ENCODE data around the gene UBE2I. TPM values are rescaled to one million over a fixed set of nuclear protein-coding genes. Genes with fewer than 3 reads are reported as not detected.

UBE2I gene
- total RNA-seq, 1 experiment from 2014 or later: 361 TPM

DNA sequence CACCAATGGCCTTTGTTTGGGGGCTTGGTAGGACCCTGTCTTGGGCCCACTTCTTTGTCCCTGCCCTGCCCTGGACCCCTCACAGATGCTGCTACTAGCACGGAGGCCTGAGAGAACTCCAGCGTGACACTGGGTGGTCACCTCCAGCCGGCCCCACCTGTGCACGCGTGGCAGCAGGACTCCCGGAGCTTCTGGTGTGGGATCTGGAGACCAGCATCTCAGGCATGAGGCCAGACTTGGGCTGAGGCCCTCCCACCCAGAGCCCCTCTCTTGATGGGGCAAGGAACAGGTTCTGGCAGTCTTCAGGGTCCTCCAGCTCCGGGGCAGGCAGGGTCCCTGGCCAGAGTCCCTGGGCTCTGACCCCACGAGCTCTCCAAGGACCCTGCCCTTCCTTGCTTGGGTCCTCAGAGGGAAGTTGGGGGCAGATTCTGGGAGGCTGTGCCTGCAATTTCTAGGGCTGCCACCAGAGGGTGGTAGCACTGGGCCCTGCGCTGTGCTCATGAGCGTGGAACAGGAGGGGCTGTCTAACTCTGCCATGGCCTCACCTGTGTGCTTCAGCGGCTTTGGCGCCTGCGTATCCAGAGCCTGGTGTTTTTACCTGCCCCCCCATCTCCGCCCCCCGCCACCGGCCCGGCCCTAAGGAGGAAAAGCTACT is 21.0 kb downstream of the UBE2I start:
- no peak for DNase-seq (ENCODE audit: low spot score)
- H3K4me1 ChIP-seq (ENCODE audit: insufficient read depth, low read length, poor library complexity, severe bottlenecking): peaks cover 11% of the 10 kb centered on the region
- no peak overlapping the region for H3K4me3 ChIP-seq (ENCODE audit: low read depth, low read length, poor library complexity, severe bottlenecking)
- intact Hi-C loops (cut with micrococcal nuclease; ENCODE audit: unreplicated experiment): no loop called here
- no peaks in the 10 kb centered on the region for H3K36me3 ChIP-seq (ENCODE audit: insufficient read depth, low read length, poor library complexity, severe bottlenecking)
- H3K27ac ChIP-seq (ENCODE audit: low read depth, low read length, poor library complexity, severe bottlenecking): no peak overlapping the region
- H3K27me3 ChIP-seq (replicated peaks; ENCODE audit: insufficient read depth, low read depth, low read length, poor library complexity): peaks cover 41% of the 10 kb centered on the region
- ChIA-PET POLR2A (ENCODE audit: low non-redundant PET) (interaction anchor here (0.7 kb wide), 1 partner anchor 16 kb away, joined by 3 read pairs; no protein-coding TSS in a partner anchor), CTCF (interaction anchor here (0.6 kb wide), 2 partner anchors 21 to 215 kb away, joined by 7 to 12 read pairs; partner anchors contain the start of genes GNPTG and TSR3)
- BruUV-seq (replicated peaks): no TSS peak
- no peaks in the 10 kb centered on the region for H3K9me3 ChIP-seq (ENCODE audit: low read depth, low read length, poor library complexity, severe bottlenecking)
- TF ChIP-seq, protein P1, sequence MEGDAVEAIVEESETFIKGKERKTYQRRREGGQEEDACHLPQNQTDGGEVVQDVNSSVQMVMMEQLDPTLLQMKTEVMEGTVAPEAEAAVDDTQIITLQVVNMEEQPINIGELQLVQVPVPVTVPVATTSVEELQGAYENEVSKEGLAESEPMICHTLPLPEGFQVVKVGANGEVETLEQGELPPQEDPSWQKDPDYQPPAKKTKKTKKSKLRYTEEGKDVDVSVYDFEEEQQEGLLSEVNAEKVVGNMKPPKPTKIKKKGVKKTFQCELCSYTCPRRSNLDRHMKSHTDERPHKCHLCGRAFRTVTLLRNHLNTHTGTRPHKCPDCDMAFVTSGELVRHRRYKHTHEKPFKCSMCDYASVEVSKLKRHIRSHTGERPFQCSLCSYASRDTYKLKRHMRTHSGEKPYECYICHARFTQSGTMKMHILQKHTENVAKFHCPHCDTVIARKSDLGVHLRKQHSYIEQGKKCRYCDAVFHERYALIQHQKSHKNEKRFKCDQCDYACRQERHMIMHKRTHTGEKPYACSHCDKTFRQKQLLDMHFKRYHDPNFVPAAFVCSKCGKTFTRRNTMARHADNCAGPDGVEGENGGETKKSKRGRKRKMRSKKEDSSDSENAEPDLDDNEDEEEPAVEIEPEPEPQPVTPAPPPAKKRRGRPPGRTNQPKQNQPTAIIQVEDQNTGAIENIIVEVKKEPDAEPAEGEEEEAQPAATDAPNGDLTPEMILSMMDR (conservative IDR thresholded peaks at IDR 0.05; ENCODE audit: low read depth, low read length): peak; percentile 60
- no peak for TF ChIP-seq EZH2 (IDR thresholded peaks at IDR 0.05; ENCODE audit: borderline replicate concordance, low read depth, low read length, poor library complexity, severe bottlenecking)

DNA sequence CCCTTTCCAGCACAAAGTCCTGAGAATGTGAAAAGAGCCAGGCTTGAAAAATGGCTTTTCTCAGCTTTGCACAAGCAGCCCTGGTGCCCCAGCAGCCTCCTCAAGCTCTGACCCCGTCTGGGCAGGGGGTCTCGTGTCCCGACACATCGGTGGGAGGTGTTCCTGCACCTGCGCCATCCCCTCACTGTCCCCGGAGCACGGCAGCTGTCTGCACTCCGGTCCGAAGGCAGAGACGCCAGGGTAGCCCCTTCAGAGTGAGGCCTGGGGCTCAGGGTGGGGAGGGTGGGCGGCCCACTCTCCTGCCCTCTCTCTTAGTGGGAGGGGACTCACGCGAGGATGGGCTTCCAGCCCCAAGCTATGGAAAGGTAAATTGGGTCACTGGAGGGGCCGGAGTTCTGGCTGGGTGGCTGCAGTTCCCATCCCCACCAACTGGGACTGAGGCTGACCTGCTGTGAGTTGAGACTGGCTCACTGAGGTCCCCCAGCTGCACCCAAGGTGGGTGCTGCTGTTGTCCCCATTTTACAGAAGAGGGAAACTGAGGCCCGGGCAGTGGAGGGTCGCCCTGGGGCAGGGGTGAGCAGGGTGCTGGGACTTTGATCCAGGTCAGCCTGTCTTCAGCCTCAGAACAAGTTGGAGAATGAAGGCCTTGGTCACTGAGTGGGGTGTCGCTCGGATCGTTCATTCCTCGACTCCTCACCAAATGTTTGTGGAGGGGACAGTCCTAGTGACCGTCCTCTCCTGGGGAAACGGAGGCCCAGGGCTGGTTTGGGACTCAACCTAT is 21.7 kb downstream of the UBE2I start:
- Histone ChIP-seq H3K36me3 (ENCODE audit: insufficient read depth, low read length, poor library complexity, severe bottlenecking) (no peaks in the 10 kb centered on the region), H3K4me3 (ENCODE audit: low read depth, low read length, poor library complexity, severe bottlenecking) (no peak overlapping the region), H3K4me1 (ENCODE audit: insufficient read depth, low read length, poor library complexity, severe bottlenecking) (peaks cover 11% of the 10 kb centered on the region), H3K27ac (ENCODE audit: low read depth, low read length, poor library complexity, severe bottlenecking) (no peak overlapping the region), H3K27me3 (replicated peaks; ENCODE audit: insufficient read depth, low read depth, low read length, poor library complexity) (peaks cover 49% of the 10 kb centered on the region), H3K9me3 (ENCODE audit: low read depth, low read length, poor library complexity, severe bottlenecking) (no peaks in the 10 kb centered on the region)
- ChIA-PET POLR2A (ENCODE audit: low non-redundant PET) (interaction anchor here (0.7 kb wide), 1 partner anchor 15 kb away, joined by 3 read pairs; no protein-coding TSS in a partner anchor), CTCF (interaction anchor here (0.6 kb wide), 2 partner anchors 20 to 216 kb away, joined by 7 to 12 read pairs; partner anchors contain the start of genes GNPTG and TSR3)
- intact Hi-C loops (cut with micrococcal nuclease; ENCODE audit: unreplicated experiment): no loop called here
- no peak for DNase-seq (ENCODE audit: low spot score)
- TF ChIP-seq EZH2 (IDR thresholded peaks at IDR 0.05; ENCODE audit: borderline replicate concordance, low read depth, low read length, poor library complexity, severe bottlenecking): no peak
- TF ChIP-seq, protein P1 (conservative IDR thresholded peaks at IDR 0.05; ENCODE audit: low read depth, low read length): no peak
- no TSS peak for BruUV-seq (replicated peaks)

DNA sequence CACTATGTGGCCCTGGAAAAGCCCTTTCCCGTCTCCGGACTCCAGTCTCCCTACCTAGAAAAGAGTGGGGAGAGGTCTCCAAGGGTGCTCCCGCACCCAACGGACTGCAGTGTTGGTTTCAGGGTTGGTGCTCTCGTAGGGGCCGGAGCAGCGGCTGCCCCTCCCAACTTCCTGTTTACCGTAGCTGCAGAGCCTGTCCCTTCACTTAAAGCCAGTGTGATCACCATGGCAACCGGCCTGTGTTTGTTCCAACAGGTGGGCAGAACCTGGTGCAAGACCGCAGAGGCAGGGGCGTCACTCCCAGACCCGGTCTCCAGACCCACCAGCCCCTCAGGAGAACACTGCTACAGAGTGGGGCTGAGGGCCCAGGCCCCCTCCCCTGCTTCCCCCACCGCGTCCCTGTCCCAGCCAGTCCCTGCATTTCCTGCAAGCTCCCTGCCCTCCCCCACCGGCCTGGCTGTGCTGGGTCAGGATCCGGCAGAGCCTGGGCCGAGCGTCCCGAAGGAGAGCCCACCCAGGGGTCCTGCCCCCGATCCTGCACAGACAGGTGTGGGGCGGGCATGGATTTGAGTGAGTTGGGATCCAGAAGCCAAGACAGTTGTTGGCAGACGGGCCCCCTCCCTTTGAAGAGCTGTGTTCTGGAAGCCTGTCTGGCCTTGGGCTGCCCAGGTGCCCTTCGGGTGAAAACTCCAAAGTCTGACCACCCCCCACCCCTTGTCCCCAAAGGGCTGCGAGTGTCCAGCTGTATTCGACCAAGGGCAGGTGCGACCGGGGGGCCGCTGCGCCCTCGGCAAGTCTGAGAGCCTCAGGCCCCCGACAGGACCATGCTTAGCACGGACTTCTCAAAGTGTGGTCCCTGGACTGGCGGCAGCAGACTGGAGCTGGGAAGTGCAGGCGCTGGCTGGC is 22.5 kb downstream of the UBE2I start:
- H3K27me3 ChIP-seq (replicated peaks; ENCODE audit: insufficient read depth, low read depth, low read length, poor library complexity): peaks cover 56% of the 10 kb centered on the region
- H3K36me3 ChIP-seq (ENCODE audit: insufficient read depth, low read length, poor library complexity, severe bottlenecking): no peaks in the 10 kb centered on the region
- peaks cover 15% of the 10 kb centered on the region for H3K4me1 ChIP-seq (ENCODE audit: insufficient read depth, low read length, poor library complexity, severe bottlenecking)
- H3K4me3 ChIP-seq (ENCODE audit: low read depth, low read length, poor library complexity, severe bottlenecking): no peak overlapping the region
- intact Hi-C loops (cut with micrococcal nuclease; ENCODE audit: unreplicated experiment): no loop called here
- peak; percentile 61 for TF ChIP-seq EZH2 (IDR thresholded peaks at IDR 0.05; ENCODE audit: borderline replicate concordance, low read depth, low read length, poor library complexity, severe bottlenecking)
- TF ChIP-seq, protein P1 (conservative IDR thresholded peaks at IDR 0.05; ENCODE audit: low read depth, low read length): no peak
- ChIA-PET CTCF (no interaction called here), POLR2A (ENCODE audit: low non-redundant PET) (no interaction called here)
- no peaks in the 10 kb centered on the region for H3K9me3 ChIP-seq (ENCODE audit: low read depth, low read length, poor library complexity, severe bottlenecking)
- DNase-seq (ENCODE audit: low spot score): no peak
- H3K27ac ChIP-seq (ENCODE audit: low read depth, low read length, poor library complexity, severe bottlenecking): no peak overlapping the region
- BruUV-seq (replicated peaks): no TSS peak

All from A673 (cell line).